Measurements from ENCODE around the gene ATG9A. TPM values are rescaled to one million over a fixed set of nuclear protein-coding genes. Genes with fewer than 3 reads are reported as not detected.

The ATG9A gene, protein sequence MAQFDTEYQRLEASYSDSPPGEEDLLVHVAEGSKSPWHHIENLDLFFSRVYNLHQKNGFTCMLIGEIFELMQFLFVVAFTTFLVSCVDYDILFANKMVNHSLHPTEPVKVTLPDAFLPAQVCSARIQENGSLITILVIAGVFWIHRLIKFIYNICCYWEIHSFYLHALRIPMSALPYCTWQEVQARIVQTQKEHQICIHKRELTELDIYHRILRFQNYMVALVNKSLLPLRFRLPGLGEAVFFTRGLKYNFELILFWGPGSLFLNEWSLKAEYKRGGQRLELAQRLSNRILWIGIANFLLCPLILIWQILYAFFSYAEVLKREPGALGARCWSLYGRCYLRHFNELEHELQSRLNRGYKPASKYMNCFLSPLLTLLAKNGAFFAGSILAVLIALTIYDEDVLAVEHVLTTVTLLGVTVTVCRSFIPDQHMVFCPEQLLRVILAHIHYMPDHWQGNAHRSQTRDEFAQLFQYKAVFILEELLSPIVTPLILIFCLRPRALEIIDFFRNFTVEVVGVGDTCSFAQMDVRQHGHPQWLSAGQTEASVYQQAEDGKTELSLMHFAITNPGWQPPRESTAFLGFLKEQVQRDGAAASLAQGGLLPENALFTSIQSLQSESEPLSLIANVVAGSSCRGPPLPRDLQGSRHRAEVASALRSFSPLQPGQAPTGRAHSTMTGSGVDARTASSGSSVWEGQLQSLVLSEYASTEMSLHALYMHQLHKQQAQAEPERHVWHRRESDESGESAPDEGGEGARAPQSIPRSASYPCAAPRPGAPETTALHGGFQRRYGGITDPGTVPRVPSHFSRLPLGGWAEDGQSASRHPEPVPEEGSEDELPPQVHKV
- total RNA-seq: 59.4 and 65.5 TPM in 2 replicates
- 14.8 TPM for total RNA-seq (2013)
- polyA plus RNA-seq: 41.8 and 42.7 TPM in 2 replicates
- 30.8 and 45.6 TPM in 2 replicates for polyA minus RNA-seq

- Histone ChIP-seq H3K36me3 (replicated peaks in 1 of 2; ENCODE audit: control extremely low read depth in 1 of 2, control insufficient read depth in 1 of 2, extremely low read depth in 1 of 2, insufficient read depth in 2 of 2, low read length in 1 of 2) (peaks cover 7 to 45% of the 10 kb centered on the region in 2 experiments), H3K27me3 (replicated peaks in 1 of 4; ENCODE audit: control extremely low read depth in 1 of 4, control insufficient read depth in 3 of 4, insufficient read depth in 4 of 4, low read length in 3 of 4) (no peaks in the 10 kb centered on the region), H3K27ac (ENCODE audit: low read length in 2 of 2) (peak within 1 kb of the TSS; percentile 74 to 87), H3K9me3 (ENCODE audit: control extremely low read depth in 1 of 3, control insufficient read depth in 2 of 3, insufficient read depth in 1 of 3, low read length in 2 of 3) (no peaks in the 10 kb centered on the region), H3K4me3 (ENCODE audit: control extremely low read depth in 1 of 5, extremely low read depth in 1 of 5, insufficient read depth in 1 of 5, low read depth in 2 of 5, low read length in 4 of 5) (peak within 1 kb of the TSS; percentile 86 to 98 (median 92)), H3K4me1 (ENCODE audit: control insufficient read depth in 2 of 2, insufficient read depth in 2 of 2, low read length in 2 of 2) (peaks cover 17 to 23% of the 10 kb centered on the region in 2 donors), H3K79me2 (ENCODE audit: control insufficient read depth, insufficient read depth, low read length) (peaks cover 76% of the 10 kb centered on the region), H3K9ac (ENCODE audit: low read length) (peak within 1 kb of the TSS; percentile 82), H3K4me2 (replicated peaks; ENCODE audit: low read depth, low read length, poor library complexity, severe bottlenecking) (peak within 1 kb of the TSS; percentile 93), H4K20me1 (ENCODE audit: control insufficient read depth, insufficient read depth, low read length, poor library complexity, severe bottlenecking) (peaks cover 67% of the 10 kb centered on the region), H2AFZ (ENCODE audit: insufficient read depth, low read depth, low read length, poor library complexity, severe bottlenecking) (peak within 1 kb of the TSS; percentile 78)
- Mint-ChIP-seq H3K27ac (peak within 1 kb of the TSS; percentile 98), H3K27me3 (no peaks in the 10 kb centered on the region), H3K9me3 (ENCODE audit: insufficient read depth) (no peaks in the 10 kb centered on the region), H3K4me3 (peak within 1 kb of the TSS; percentile 99), H3K4me1 (peaks cover 38% of the 10 kb centered on the region)
- DNase-seq (peak; percentile 98), ATAC-seq (ENCODE audit: low read depth) (peak; percentile 97)
- WGBS (ENCODE audit: insufficient coverage): under 1% methylated on average over 80 of the region's 80 CpGs
- ChIA-PET POLR2A (interaction anchor here (0.6 to 3.2 kb wide), 16 partner anchors 10 to 65 kb away, joined by 3 to 56 read pairs (median 10); partner anchors contain the start of genes ABCB6, CNPPD1, DNAJB2 and GLB1L), CTCF (interaction anchor here (1.2 to 4.9 kb wide), 13 partner anchors 13 to 70 kb away, joined by 3 to 30 read pairs (median 5); partner anchors contain the start of genes CNPPD1, DNAJB2, GLB1L and STK16)
- no peak for TF ChIP-seq EZH2 (IDR thresholded peaks at IDR 0.05; ENCODE audit: borderline replicate concordance, insufficient read depth, low read depth, low read length, poor library complexity, severe bottlenecking)
- TF ChIP-seq, protein P1, sequence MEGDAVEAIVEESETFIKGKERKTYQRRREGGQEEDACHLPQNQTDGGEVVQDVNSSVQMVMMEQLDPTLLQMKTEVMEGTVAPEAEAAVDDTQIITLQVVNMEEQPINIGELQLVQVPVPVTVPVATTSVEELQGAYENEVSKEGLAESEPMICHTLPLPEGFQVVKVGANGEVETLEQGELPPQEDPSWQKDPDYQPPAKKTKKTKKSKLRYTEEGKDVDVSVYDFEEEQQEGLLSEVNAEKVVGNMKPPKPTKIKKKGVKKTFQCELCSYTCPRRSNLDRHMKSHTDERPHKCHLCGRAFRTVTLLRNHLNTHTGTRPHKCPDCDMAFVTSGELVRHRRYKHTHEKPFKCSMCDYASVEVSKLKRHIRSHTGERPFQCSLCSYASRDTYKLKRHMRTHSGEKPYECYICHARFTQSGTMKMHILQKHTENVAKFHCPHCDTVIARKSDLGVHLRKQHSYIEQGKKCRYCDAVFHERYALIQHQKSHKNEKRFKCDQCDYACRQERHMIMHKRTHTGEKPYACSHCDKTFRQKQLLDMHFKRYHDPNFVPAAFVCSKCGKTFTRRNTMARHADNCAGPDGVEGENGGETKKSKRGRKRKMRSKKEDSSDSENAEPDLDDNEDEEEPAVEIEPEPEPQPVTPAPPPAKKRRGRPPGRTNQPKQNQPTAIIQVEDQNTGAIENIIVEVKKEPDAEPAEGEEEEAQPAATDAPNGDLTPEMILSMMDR (IDR thresholded peaks at IDR 0.05): no peak
- intact Hi-C loops (cut with micrococcal nuclease): loop anchor here (1.0 to 5.0 kb wide), 11 partner anchors 10 to 368 kb away; partner anchors contain the start of genes CNPPD1, DNAJB2, GLB1L and NHEJ1
Measured at GRCh38 chr2:219229305-219230058, at the start of gene ATG9A, which contains the start of gene ANKZF1. Gene ATG9A, minus strand, starts transcription at chr2:219229636. Its CDS starts 1,612 bp downstream, at chr2:219228024. Gene ANKZF1, plus strand, starts transcription at chr2:219229806. Its CDS starts 452 bp downstream, at chr2:219230258.
